ENCODE results near the gene C2CD5. TPM values are rescaled to one million over a fixed set of nuclear protein-coding genes. Genes with fewer than 3 reads are reported as not detected.
"Not testable (repeated sequence)": the region's sequence is repeated elsewhere in the genome, so short reads cannot be mapped to it uniquely, and the experiment has no call there.

The C2CD5 gene
- total RNA-seq, 1 donor from 2014 or later, result 34.7 TPM

GRCh38 chr12:22562036-22563028 lies 18.0 kb upstream of the C2CD5 start:
- DNase-seq (ENCODE audit: low spot score in 2 of 2), result no peak
- TF ChIP-seq, protein P1, sequence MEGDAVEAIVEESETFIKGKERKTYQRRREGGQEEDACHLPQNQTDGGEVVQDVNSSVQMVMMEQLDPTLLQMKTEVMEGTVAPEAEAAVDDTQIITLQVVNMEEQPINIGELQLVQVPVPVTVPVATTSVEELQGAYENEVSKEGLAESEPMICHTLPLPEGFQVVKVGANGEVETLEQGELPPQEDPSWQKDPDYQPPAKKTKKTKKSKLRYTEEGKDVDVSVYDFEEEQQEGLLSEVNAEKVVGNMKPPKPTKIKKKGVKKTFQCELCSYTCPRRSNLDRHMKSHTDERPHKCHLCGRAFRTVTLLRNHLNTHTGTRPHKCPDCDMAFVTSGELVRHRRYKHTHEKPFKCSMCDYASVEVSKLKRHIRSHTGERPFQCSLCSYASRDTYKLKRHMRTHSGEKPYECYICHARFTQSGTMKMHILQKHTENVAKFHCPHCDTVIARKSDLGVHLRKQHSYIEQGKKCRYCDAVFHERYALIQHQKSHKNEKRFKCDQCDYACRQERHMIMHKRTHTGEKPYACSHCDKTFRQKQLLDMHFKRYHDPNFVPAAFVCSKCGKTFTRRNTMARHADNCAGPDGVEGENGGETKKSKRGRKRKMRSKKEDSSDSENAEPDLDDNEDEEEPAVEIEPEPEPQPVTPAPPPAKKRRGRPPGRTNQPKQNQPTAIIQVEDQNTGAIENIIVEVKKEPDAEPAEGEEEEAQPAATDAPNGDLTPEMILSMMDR (IDR thresholded peaks at IDR 0.05), result no peak
- intact Hi-C loops (cut with DNase I), result no loop called here
- H3K27me3 ChIP-seq, result no peaks in the 10 kb centered on the region
- H3K36me3 ChIP-seq, result no peaks in the 10 kb centered on the region
- no peaks in the 10 kb centered on the region for H3K9me3 ChIP-seq
- H3K27ac ChIP-seq, result no peak overlapping the region
- no peaks in the 10 kb centered on the region for H3K4me1 ChIP-seq
- no peak overlapping the region for H3K4me3 ChIP-seq

GRCh38 chr12:22554750-22555149 lies 10.4 kb upstream of the C2CD5 start:
- H3K4me3 ChIP-seq; H3K4me1 ChIP-seq; H3K27me3 ChIP-seq; H3K27ac ChIP-seq; intact Hi-C loops (cut with DNase I); H3K9me3 ChIP-seq; DNase-seq (ENCODE audit: low spot score in 2 of 2); H3K36me3 ChIP-seq: not testable (repeated sequence)

DNA sequence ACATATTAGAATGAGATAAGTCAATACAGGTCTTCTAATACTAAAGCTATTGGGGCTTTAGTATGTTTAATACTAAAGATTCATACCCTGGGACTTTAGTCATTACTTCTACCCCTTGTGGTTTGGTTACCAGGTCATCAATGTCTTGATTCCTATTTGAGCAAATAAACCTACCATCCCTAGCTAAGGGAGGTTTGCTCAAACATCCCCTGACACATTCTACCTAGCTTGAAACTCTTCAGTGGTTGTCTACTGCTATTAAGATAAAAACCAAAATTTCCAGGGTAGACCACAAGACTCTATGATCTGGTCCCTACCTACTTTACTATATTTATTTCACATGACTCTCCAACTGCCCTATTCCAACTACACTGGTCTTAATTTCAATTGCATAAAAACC lies 7.3 kb upstream of the C2CD5 start:
- no peak for DNase-seq (ENCODE audit: low spot score in 2 of 2)
- no peaks in the 10 kb centered on the region for H3K4me1 ChIP-seq
- intact Hi-C loops (cut with DNase I), result no loop called here
- no peaks in the 10 kb centered on the region for H3K27me3 ChIP-seq
- H3K9me3 ChIP-seq, result no peaks in the 10 kb centered on the region
- H3K27ac ChIP-seq, result no peak overlapping the region
- no peak overlapping the region for H3K4me3 ChIP-seq
- no peaks in the 10 kb centered on the region for H3K36me3 ChIP-seq
- TF ChIP-seq, protein P1 (IDR thresholded peaks at IDR 0.05), result no peak

GRCh38 chr12:22545255-22545654 lies 913 bp upstream of the C2CD5 start:
- Histone ChIP-seq H3K9me3 (no peaks in the 10 kb centered on the region), H3K4me3 (peak overlapping the region in 1 of 2 donors; percentile 97), H3K36me3 (no peaks in the 10 kb centered on the region), H3K4me1 (peaks cover 0 to 22% of the 10 kb centered on the region in 2 donors), H3K27me3 (no peaks in the 10 kb centered on the region), H3K27ac (no peak overlapping the region)
- TF ChIP-seq, protein P1 (IDR thresholded peaks at IDR 0.05), result no peak
- no peak for DNase-seq (ENCODE audit: low spot score in 2 of 2)
- intact Hi-C loops (cut with DNase I), result no loop called here

DNA sequence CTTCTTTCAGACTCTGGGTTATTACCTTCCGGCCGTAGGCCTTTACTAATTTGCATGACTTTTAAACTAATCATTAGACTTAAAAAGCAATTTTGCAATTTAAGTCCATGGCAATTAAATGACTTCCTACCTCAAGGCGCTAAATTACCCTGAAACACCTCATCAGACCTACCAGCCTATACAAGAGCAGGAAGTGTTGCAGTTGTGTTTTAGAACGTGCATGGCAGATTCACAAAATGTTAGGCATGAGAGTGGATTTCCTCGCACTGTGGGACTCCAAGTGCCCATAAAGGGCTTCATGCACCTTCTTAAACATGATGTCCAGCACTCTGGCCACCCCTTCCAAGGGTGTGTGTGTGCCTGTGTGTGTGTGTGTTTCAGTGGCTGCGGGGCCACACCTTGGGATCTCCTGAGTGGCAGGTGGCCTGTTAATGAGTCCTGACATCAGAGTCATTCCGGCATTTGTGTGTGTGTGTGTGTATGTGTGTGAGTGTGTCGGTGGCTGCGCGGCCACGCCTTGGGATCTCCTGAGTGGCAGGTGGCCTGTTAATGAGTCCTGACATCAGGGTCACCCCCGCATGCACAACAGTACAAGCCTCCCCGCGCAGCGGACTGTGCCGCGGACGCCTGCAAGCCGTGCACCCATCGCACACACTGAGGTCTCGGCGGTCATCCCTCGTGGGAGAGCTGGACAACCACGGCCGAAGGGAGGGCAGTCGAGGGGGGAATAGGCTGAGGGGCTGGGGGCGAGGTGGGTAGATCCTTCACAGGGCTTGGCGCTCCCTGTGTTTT lies 900 bp downstream of the C2CD5 start:
- peak in 1 of 2 donors; percentile 68 for DNase-seq (ENCODE audit: low spot score in 2 of 2)
- TF ChIP-seq, protein P1 (IDR thresholded peaks at IDR 0.05), result no peak
- H3K9me3 ChIP-seq, result no peaks in the 10 kb centered on the region
- peak overlapping the region; percentile 90 to 97 for H3K4me3 ChIP-seq
- no peaks in the 10 kb centered on the region for H3K27me3 ChIP-seq
- H3K4me1 ChIP-seq, result peaks cover 0 to 27% of the 10 kb centered on the region in 2 donors
- intact Hi-C loops (cut with DNase I), result loop anchor here (1.0 kb wide), 1 partner anchor 82 kb away; the partner anchor contains the start of gene ETNK1
- peaks cover 0 to 7% of the 10 kb centered on the region in 2 donors for H3K36me3 ChIP-seq
- H3K27ac ChIP-seq, result peak overlapping the region; percentile 87 to 93

Data from ascending aorta (tissue), 2 donors.